CD4-positive, alpha-beta T cell treated with Interleukin-4 for 1 hour (primary cell): ENCODE results near the gene P3H1.
"Not testable (repeated sequence)": the region's sequence is repeated elsewhere in the genome, so short reads cannot be mapped to it uniquely, and the experiment has no call there.

Experiments used
- DNase-seq, 2 donors: peaks; one replicate each; pipeline ENCODE4 v3.0.0-alpha.2; 2020 to 2022

Gene P3H1, protein sequence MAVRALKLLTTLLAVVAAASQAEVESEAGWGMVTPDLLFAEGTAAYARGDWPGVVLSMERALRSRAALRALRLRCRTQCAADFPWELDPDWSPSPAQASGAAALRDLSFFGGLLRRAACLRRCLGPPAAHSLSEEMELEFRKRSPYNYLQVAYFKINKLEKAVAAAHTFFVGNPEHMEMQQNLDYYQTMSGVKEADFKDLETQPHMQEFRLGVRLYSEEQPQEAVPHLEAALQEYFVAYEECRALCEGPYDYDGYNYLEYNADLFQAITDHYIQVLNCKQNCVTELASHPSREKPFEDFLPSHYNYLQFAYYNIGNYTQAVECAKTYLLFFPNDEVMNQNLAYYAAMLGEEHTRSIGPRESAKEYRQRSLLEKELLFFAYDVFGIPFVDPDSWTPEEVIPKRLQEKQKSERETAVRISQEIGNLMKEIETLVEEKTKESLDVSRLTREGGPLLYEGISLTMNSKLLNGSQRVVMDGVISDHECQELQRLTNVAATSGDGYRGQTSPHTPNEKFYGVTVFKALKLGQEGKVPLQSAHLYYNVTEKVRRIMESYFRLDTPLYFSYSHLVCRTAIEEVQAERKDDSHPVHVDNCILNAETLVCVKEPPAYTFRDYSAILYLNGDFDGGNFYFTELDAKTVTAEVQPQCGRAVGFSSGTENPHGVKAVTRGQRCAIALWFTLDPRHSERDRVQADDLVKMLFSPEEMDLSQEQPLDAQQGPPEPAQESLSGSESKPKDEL

DNA sequence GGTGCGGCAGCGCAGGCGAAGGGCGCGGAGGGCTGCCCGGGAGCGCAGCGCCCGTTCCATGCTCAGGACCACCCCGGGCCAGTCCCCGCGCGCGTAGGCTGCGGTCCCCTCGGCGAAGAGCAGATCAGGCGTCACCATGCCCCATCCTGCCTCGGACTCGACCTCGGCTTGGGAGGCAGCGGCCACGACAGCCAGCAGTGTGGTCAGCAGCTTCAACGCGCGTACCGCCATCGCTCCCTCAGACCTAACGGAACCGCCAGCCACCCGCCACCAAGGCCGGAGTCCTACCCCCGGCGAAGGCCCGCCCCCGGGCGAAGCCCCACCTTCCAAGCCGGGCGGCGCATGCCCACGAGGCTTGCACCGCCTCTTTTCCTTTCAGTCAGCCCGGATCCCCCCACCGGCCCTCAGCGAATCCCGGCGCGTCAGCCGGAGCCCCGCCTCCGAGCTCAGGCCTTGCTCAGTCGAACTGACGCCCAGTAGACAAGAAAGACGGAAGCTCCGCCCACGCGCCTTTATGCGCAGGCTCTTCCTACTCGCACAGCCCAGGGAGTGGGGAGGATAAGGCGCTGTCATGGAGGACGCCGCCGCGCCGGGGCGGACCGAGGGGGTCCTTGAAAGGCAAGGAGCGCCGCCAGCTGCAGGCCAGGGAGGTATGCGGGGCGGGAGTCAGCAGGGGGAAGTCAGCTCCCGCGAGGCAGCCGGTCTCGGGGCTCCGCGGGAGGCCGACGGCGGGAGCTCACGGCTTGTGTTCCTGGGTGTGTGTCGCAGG lies at the start of gene P3H1, which contains the start of gene C1orf50:
Gene P3H1 (minus strand): TSS at position 288 of the 769 bp plus-strand sequence. CDS start 57 bp downstream, at position 231.
Gene C1orf50 (plus strand): TSS at position 509 of the 769 bp plus-strand sequence. CDS start 63 bp downstream, at position 572.
- DNase-seq: peak; percentile 100

DNA sequence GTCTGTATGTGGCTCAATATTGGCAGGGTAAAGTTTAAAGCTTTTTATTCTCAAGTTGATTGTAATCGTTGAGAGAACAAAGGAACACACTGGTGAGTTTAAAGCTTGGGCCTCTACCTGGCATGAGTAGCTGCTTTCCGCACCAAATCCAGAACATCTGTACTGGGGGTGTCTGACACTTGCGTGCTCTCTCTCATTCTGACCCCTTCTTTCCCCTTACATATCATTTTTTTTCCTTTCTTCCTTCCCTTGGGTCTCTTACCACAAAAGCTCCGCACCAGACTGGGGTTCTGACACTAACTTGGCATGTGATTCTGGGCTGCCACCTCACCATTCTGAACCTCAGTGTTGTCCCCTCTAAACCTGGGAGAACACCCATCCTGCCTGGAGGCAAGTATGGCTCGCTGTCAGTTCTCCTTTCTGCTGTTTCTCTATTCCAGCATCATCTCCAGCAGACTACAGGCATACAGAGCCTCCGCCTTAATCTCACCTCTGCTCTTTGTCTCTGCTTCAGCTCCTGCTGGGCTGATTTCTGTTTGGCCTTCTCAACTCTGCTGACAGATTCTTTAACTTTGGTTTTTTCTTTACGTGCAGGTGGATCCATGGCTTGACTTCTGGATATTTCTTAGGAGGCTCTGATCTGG lies 49.2 kb upstream of the P3H1 start:
- no peak for DNase-seq

DNA sequence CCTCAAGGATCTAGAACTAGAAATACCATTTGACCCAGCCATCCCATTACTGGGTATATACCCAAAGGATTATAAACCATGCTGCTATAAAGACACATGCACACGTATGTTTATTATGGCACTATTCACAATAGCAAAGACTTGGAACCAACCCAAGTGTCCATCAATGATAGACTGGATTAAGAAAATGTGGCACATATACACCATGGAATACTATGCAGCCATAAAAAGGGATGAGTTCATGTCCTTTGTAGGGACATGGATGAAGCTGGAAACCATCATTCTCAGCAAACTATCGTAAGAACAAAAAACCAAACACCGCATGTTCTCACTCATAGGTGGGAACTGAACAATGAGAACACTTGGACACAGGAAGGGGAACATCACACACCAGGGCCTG lies 48.0 kb upstream of the P3H1 start:
- not testable (repeated sequence) for DNase-seq

DNA sequence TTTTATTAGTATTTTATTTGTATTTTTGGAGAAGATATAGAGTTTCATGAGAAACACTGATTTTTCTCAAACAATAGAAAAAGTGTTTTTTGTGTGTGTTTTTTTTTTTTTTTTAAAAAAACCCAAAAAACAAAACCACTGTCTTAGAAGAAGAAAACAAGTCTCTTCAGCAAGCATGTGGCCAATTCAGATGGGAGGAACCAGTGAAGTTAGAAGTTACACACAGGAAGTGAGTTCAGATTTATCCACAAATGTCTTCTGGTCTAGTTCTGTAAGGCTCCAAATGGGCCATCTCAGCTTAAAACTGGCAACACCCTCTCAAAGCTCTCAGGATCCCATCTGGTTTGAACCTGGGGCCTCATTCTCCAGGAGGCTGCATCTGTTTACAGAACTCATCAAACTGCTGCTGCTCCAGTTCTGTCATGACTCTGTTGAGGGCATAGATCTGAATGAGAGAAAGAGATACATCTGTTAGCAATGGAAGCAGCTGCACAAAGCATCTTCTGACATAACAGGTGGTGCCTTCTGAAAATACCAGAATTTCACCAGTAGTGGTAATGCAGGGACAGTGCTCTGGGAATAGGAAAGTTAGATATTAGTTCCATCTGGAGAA lies 40.3 kb upstream of the P3H1 start:
- no peak for DNase-seq

DNA sequence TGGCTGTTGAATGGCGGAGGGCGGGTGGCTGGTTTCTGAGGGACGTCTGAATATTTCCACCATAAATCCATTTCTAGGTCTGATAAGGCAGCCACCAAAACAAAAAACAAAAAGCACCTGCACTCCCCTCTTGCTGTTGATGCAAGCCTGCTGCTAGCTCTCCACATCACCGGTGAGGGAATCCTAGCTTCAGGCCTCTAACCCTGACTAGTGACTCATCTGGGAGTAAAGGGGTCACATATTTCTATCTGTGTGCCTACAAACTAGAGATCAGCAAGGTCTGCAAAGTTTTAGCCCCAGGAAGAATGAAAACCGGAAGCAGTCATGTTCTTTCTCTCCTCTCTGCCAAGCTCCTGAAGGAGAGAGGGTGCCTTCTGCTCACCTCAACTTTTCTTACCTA lies 39.8 kb upstream of the P3H1 start:
- DNase-seq: no peak

DNA sequence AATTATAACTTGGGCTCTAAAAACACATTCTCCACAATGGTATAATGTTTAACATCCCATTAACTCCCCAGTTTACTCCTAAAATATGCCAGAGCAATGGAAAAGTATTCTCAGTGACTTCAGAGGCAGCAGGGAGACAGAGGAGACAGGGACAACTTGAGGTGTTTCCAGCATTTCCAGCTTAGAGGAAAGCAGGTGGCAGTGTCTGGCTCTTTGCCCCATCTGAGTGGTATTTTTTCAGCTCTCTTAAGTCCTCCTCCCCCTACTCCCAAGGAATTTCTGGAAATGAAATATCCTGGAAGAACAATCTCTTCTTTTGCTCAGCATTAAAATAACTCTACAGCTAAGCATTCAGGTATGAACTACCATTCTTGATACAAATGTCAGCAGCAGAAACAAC lies 39.3 kb upstream of the P3H1 start:
- no peak for DNase-seq

DNA sequence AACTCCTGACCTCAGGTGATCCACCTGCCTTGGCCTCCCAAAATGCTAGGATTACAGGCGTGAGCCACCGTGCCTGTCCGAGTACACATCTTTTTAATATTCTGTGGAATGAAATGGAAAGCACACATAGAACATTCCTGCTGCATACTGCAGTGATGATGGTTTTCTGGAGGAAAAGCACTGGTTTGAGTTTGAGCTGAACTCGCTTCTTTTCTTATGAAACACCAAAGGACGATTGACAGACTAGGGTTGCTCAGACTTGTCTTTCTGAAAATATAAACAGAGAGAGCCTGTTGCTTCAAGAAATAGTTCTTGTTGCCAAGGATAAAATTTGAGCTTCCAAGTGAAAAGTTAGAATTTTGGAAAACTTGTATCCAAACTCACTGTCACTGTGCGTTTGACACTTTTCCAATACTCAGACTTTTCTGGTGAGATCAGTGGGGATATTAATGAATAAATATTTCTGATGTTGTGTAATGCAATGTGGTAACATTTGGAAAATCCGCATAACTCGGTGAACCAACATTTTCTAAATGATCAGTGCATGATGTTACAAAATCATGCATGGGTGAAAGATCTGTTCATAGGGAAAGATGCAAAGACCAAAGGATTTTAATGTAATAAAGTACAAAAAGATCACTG lies 35.1 kb upstream of the P3H1 start:
- no peak for DNase-seq

DNA sequence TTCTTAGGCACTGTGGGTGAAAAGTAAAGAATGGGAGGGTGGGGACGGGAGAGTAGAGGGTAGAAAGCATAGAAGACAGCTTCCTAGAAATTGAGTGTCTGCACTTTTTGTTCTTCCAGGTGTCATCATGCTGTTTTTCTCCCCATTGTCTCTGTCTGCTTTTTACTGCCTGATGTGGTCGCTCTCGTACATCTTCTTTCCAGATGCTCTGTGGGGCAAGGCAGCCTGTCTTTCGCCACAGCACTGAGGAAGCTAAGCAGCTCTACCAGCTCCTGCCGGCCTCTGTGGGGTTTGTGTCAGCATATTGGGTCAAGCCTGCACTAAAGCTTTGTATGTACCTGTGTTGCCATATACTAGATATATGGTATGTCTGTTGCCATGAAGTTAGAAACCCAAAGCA lies 31.2 kb upstream of the P3H1 start:
- no peak for DNase-seq

DNA sequence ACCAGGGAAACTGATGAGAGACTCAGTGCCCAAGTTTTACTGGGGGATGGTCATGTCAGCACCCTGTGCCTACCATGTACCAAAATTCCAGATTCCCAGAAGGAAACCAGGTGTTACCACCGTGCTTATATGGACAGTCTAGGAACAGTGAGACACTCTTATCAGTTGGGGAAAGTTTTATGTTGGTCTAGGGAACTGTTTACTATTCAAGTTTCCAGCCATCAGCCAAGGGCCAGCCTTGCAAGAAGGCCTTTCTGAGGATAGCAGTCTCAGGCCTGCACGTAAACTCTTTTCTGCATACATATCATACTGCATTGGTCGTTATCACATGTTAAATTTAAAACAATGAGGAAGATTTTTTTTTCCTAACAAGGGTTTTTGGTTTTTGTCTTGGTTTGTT lies 30.6 kb upstream of the P3H1 start:
- DNase-seq: no peak

DNA sequence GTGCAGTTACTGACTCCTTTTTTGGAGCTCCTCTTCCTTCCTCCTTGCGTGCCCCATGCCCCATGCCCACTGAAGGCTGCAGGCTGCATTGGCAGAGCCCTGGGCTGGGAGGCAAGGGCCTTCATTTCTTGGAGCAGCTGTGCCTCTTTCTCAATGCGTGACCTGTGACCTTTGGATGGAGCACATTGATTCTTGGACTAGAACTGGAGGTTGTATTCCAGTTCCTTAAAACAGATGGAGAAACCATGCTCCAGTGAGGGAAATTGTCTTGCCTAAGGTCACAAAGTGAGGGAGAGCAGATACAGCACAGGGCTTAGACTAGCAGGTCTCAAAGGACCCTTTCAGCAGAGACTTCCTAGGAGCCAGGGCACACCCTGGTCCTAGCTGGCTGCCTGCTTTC lies 27.0 kb upstream of the P3H1 start:
- DNase-seq: no peak

DNA sequence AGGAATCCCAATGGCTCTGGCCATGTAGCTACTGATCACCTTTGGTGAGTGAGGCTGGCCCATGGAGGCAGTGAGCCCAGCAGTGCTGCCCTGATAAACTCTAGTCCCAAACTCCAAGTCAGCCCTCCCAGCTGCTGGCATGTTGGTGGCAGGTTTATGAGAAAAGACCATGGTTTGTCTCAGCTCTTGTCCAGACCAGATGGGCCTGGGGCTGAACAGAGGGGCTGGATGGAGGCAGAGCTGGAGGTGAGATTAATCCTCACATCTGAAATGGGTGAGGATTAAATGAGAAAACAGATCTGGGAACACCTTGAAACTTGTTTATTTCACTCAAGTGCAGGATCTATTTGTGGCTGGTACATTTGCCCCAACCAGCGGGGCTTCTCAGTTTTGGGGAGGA lies 21.2 kb upstream of the P3H1 start:
- no peak for DNase-seq

DNA sequence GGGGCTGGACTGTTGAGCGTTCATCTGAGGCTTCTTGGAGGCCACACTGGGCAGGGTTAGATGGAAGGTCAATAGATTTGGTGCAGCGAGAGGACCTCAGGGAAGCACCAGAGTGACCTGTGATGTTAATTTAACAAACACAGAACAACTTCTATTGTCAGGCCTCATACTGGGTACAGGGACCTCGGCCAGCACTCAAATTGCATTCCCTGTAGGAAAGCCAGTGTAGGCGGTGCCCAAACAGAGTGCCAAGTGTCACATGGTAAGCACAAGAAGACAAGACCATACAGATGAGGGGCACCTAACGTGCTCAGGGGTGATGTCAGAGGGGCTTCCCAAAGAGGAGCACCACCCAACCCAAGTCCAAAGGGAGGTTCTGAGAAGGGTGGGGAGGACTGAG lies 19.3 kb upstream of the P3H1 start:
- DNase-seq: no peak

DNA sequence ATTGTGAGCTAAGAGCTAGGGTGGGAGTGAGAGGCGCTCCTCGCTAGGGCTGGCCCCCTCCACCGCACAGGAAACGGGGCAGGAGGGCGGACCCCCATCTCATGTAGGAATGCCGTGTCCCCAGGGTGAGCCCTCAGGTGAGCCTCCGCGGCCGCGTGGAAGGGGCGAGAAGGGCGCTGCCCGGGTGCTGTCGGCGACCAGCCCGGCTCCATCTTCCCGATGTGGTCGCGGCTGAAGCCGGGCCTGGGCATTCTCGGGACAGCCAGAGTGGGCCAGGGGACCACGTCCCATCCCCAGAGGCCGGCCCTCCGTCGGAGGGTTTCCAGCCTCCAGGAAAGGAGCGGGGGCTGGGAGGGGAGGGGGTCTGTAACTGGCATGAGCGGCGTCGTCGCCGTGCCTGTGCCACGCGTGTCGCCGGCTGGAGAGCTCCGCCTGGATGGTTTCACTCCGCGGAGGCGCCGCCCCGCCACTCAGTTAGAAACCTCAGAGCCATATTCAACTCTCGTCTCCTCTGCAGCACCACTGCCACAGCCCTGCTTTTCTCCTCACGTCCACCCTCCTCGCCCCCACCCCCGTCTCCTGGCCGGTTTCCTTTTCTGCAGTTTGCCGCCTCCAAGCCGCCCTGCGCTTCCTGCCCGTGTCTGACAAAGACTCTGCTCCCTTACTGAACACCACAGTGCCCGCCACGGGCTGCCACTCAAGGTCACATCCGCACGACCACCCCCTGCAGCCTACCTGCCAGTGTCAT lies 18.3 kb upstream of the P3H1 start, which contains the start of gene TMEM269:
Gene TMEM269 (plus strand): TSS at position 46 of the 748 bp plus-strand sequence. CDS start 4,903 bp downstream, outside the sequence.
- peak; percentile 29 to 31 for DNase-seq

DNA sequence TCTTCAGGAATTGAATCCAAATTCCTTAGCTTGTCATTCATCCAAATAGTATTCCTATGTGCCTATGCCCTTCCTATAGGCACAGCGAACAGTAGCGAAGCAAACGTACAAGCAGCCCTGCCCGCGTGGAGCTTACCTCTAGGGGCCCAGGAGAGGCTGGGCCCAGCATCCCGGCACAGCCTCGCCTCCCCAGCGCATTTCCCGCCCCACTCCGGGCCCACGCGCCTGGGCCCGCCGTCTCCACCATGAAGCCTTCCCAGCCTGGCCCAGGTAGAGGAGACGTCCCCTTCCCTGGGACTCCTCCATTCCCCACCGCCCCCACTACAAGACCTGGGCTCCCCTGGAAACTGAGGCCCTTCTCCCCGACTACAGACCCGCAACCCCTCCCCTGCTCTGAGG lies 17.7 kb upstream of the P3H1 start:
- no peak for DNase-seq

DNA sequence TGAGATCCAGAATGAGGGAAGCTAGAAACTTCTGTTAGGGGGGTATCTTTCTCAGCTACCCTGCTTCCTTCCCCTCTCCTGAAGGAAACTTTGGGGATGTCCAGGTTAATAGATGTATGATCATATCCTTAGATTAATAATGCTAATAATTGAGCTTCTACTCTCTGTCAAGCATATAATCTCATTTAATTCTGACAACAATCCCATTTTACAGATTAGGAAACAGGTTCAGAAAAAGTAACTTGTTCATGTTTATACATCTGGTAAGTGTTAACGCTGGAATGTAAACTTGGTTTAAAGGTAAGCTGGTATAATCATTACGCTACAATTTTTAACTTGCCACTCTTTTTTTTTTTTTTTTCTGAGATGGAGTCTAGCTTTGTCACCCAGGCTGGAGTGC lies 16.3 kb upstream of the P3H1 start:
- no peak for DNase-seq

DNA sequence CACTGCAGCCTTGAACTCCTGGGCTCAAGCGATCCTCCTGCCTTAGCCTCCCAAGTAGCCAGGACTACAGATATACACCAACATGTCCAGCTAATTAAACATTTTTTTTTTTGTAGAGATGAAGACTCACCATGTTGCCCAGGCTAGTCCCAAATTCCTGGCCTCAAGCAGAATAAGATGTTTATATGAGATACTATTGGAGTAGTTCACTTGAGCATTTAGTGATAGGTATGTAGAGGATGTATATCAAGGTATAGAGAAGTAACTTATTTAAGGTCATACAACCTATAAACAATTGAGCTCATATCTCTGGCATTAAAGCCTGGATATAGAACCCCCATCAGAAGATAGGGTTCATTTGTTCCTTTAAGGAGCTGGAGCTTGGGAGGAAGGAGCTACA lies 13.3 kb upstream of the P3H1 start:
- no peak for DNase-seq

DNA sequence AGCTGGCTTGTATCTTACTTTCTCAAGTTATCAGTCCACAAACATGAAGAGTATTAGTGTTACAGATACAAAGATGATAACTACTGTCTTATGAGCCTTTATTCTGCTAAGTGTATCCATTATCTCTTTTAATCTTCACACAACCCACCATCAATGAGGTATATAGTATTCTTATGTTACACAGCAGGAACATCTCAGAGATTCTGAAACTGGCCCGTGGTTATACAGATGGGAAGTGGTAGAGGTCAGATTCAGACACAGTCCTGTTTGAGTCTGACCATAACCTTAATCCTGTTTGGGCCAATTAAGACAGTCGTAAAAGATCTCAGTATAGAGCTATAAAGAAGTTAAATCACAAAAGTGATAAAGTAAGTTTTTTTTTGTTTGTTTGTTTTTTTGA lies 12.9 kb upstream of the P3H1 start:
- DNase-seq: no peak

DNA sequence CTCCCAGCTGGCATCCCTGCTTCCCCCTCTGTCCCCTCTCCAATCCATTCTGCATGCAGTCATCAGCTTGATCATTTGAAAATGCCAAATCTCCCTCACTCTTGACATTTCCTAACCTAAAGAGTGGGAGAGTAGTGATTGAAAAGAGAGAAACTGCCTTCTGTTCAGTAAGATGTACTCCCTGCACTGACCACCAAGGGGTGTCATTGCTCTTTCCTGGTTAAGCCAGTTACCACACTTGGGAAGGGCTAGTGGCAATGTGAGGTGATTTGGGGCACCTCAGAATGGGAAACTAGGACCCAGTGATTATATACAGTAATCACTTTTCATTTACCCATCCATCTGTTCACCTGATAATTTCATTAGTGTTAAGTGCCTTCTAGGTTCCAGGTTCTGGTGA lies 11.0 kb upstream of the P3H1 start:
- DNase-seq: peak; percentile 25 to 37

DNA sequence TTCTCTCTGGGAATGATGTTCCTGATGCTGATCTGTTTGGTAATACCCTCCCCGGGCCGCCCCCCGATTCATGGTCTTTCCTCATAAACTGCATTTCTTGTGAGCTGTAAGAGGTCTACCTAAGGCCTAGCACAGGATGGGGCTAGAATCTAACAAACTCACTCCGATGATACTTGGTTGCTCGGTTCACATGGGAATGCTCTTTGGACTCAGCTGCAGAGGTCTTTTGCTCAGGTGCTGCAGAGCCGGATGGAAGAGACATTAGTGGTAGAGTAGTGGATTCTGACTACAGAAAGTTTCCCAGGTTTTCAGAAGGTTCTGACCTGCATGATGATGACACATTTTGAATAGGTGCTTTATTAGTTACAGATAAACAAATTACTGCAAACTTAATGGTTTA lies 9.7 kb upstream of the P3H1 start:
- DNase-seq: no peak

DNA sequence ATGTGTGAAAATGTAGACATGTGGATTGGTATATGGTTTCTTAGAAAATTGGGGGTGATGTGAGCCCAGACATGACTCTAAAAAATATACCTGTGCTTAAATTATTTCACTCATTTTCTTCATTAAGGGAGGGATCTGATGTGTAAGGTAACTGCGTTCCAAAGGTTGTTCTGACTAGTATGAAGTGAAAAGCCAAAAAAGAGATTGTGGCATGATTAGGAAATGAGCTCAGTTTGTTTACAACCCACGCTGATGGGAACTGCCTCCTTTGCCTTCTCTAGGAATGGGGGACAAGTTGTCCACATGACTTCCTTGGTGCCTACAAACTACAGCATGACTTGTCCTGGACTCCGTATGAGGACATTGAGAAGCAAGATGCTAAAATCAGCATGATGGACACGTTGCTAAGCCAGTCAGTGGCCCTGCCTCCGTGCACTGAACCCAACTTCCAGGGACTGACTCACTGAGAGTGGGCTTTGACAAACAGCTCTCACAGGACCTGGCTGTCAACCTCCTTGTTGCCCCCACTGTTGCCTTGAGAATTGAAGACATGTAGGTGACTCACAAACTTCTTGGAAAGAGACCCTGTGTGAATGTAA lies 8.2 kb upstream of the P3H1 start:
- no peak for DNase-seq

DNA sequence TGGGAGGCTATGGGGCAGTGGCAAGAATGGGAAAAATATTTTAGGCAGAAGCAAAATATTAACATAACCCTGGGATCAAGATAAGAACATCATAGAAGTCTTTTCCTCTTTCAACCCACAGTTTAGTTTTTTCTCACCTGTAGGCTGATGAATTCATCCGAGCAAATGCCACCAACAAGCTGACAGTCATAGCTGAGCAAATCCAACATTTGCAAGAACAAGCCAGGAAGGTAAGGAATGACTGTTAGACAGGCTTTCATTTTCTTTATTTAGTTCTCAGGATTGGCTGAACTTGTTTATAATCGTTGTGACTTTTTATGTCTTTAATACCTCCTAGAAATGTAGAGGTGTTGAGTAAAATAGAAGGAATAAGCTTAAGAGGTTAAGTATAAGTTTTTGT lies 6.6 kb upstream of the P3H1 start:
- DNase-seq: no peak
